Measurements from ENCODE around the gene ARHGEF28. TPM values are rescaled to one million over a fixed set of nuclear protein-coding genes. Genes with fewer than 3 reads are reported as not detected.

ARHGEF28 gene
- total and polyA plus RNA-seq, 4 experiments from 2014 or later = not detected

DNA sequence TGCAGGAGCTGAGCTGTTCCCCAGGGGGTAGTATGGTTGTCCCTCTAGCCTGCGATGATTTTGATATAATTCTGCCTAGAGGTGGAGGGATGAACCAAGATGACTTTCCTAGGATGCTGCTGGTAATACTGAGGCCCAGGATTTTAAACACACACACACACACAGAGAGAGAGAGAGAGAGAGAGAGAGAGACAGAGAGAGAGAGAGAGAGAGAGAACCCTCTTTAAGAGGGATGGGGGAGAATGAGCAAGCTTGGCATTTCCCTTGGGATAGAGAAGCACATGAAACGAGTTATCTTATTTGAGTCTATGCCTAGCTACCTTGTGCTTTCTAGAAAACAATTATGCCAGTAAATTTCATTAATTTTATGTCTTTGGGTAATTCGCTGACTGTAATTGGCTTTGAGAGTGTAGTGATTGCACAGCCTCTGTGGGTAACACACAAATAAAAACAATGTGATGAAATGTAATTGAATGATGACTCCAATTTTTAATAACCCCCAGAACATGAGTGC is 338.4 kb downstream of the ARHGEF28 start:
- H3K9me3 ChIP-seq (ENCODE audit: control insufficient read depth in 1 of 2, low read length in 2 of 2) = no peaks in the 10 kb centered on the region
- H3K4me1 ChIP-seq (ENCODE audit: insufficient read depth, low read length) = no peaks in the 10 kb centered on the region
- ChIA-PET CTCF (ENCODE audit: partially characterized antibody) (no interaction called here), POLR2A (ENCODE audit: partially characterized antibody) (no interaction called here)
- intact Hi-C loops (cut with micrococcal nuclease) = no loop called here
- Mint-ChIP-seq H3K9me3 (peaks cover 0 to 12% (median 2%) of the 10 kb centered on the region in 8 donors), H3K27me3 (peaks cover 4 to 9% of the 10 kb centered on the region in 2 donors), H3K4me1 (no peaks in the 10 kb centered on the region), H3K27ac (no peak overlapping the region), H3K36me3 (no peaks in the 10 kb centered on the region), H3K4me3 (no peak overlapping the region)
- DNase-seq = no peak
- H3K4me3 ChIP-seq (ENCODE audit: low read length in 2 of 2) = no peak overlapping the region
- H3K27ac ChIP-seq (ENCODE audit: low read depth, low read length) = no peak overlapping the region
- H3K36me3 ChIP-seq (ENCODE audit: insufficient read depth, low read length) = no peaks in the 10 kb centered on the region
- no peaks in the 10 kb centered on the region for H3K27me3 ChIP-seq (ENCODE audit: insufficient read depth, low read length)

DNA sequence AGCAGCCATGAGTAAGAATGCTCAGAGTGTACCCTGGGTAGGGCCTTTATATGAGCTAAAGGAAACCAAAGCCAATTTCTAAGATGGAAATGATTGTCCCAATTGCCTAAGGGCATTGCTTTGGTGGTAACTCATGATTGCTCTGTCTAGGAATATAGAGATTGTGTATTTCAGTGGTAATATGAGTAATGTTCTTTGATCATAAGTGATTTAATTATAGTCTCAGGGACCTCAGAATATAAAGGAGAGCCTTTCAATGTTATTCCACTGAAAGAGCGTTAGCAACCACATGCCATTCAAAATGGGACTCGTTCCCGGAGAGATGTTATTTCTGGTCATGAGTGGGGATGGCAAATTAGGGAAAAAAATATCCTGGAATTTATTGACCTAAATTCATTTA is 340.5 kb downstream of the ARHGEF28 start:
- Mint-ChIP-seq H3K9me3 (peaks cover 0 to 12% (median 2%) of the 10 kb centered on the region in 8 donors), H3K27ac (no peak overlapping the region), H3K27me3 (peaks cover 2 to 4% of the 10 kb centered on the region in 2 donors), H3K4me1 (no peaks in the 10 kb centered on the region), H3K4me3 (no peak overlapping the region), H3K36me3 (no peaks in the 10 kb centered on the region)
- no peak for DNase-seq
- H3K4me1 ChIP-seq (ENCODE audit: insufficient read depth, low read length) = no peaks in the 10 kb centered on the region
- POLR2A ChIA-PET (ENCODE audit: partially characterized antibody) = no interaction called here
- H3K9me3 ChIP-seq (ENCODE audit: control insufficient read depth in 1 of 2, low read length in 2 of 2) = no peaks in the 10 kb centered on the region
- intact Hi-C loops (cut with micrococcal nuclease) = no loop called here
- CTCF ChIA-PET (ENCODE audit: partially characterized antibody) = no interaction called here
- no peaks in the 10 kb centered on the region for H3K36me3 ChIP-seq (ENCODE audit: insufficient read depth, low read length)
- H3K27me3 ChIP-seq (ENCODE audit: insufficient read depth, low read length) = no peaks in the 10 kb centered on the region
- H3K4me3 ChIP-seq (ENCODE audit: low read length in 2 of 2) = no peak overlapping the region
- H3K27ac ChIP-seq (ENCODE audit: low read depth, low read length) = no peak overlapping the region

- Mint-ChIP-seq H3K9me3 (peaks cover 0 to 12% (median 2%) of the 10 kb centered on the region in 8 donors), H3K27me3 (peaks cover 3 to 4% of the 10 kb centered on the region in 2 donors), H3K4me1 (no peaks in the 10 kb centered on the region), H3K4me3 (no peak overlapping the region), H3K27ac (no peak overlapping the region), H3K36me3 (no peaks in the 10 kb centered on the region)
- no peaks in the 10 kb centered on the region for H3K36me3 ChIP-seq (ENCODE audit: insufficient read depth, low read length)
- CTCF ChIA-PET (ENCODE audit: partially characterized antibody) = no interaction called here
- POLR2A ChIA-PET (ENCODE audit: partially characterized antibody) = no interaction called here
- no peaks in the 10 kb centered on the region for H3K4me1 ChIP-seq (ENCODE audit: insufficient read depth, low read length)
- H3K27me3 ChIP-seq (ENCODE audit: insufficient read depth, low read length) = no peaks in the 10 kb centered on the region
- no peak overlapping the region for H3K27ac ChIP-seq (ENCODE audit: low read depth, low read length)
- intact Hi-C loops (cut with micrococcal nuclease) = no loop called here
- H3K9me3 ChIP-seq (ENCODE audit: control insufficient read depth in 1 of 2, low read length in 2 of 2) = no peaks in the 10 kb centered on the region
- DNase-seq = no peak
- H3K4me3 ChIP-seq (ENCODE audit: low read length in 2 of 2) = no peak overlapping the region
Measured at GRCh38 chr5:73967347-73967746, 341.4 kb downstream of the ARHGEF28 start.

DNA sequence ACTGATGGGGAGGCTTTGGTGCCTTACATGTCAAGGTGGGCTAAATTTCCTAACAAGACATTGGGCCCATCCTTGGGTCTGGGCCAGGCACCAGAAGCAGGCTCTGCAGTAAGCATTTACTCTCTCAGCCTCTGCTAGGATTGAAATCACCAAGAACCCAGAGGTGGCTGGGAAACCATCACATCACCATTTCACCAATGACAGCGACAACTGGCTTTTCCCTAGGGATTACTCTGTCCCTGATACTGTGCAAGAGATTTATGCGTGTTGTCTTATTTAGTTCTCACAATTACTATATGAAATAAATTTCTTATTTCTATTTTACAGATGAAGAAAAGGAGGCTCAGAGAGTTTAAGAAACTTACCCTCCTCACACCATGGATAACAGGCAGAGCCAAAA is 342.2 kb downstream of the ARHGEF28 start:
- Mint-ChIP-seq H3K4me1 (no peaks in the 10 kb centered on the region), H3K27ac (no peak overlapping the region), H3K4me3 (no peak overlapping the region), H3K36me3 (no peaks in the 10 kb centered on the region), H3K9me3 (peaks cover 0 to 16% (median 2%) of the 10 kb centered on the region in 8 donors), H3K27me3 (peaks cover 3 to 4% of the 10 kb centered on the region in 2 donors)
- intact Hi-C loops (cut with micrococcal nuclease) = no loop called here
- no peaks in the 10 kb centered on the region for H3K4me1 ChIP-seq (ENCODE audit: insufficient read depth, low read length)
- H3K9me3 ChIP-seq (ENCODE audit: control insufficient read depth in 1 of 2, low read length in 2 of 2) = no peaks in the 10 kb centered on the region
- ChIA-PET CTCF (ENCODE audit: partially characterized antibody) (no interaction called here), POLR2A (ENCODE audit: partially characterized antibody) (no interaction called here)
- H3K27me3 ChIP-seq (ENCODE audit: insufficient read depth, low read length) = no peaks in the 10 kb centered on the region
- DNase-seq = no peak
- H3K27ac ChIP-seq (ENCODE audit: low read depth, low read length) = no peak overlapping the region
- H3K36me3 ChIP-seq (ENCODE audit: insufficient read depth, low read length) = no peaks in the 10 kb centered on the region
- H3K4me3 ChIP-seq (ENCODE audit: low read length in 2 of 2) = no peak overlapping the region

DNA sequence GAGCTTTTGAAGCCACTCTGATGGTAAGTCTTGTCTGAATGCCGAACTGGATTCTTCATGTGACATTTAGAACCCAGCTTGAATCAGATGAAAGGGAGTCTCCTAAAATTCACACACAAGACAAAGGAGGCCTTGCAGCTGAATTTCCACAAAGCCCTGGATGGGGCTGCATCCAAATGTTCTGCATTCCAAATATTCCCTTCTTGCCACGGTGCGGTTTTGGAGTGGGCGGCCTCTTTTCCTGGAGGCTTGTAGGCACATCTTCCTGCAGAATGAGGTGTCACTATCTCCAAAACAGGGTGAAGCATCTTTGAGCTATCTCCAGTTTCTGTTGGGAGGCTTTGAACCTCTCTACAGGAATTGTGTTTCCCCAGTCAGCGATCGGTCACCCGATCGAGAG is 342.7 kb downstream of the ARHGEF28 start:
- ChIA-PET POLR2A (ENCODE audit: partially characterized antibody) (no interaction called here), CTCF (ENCODE audit: partially characterized antibody) (no interaction called here)
- H3K4me3 Mint-ChIP-seq = no peak overlapping the region

DNA sequence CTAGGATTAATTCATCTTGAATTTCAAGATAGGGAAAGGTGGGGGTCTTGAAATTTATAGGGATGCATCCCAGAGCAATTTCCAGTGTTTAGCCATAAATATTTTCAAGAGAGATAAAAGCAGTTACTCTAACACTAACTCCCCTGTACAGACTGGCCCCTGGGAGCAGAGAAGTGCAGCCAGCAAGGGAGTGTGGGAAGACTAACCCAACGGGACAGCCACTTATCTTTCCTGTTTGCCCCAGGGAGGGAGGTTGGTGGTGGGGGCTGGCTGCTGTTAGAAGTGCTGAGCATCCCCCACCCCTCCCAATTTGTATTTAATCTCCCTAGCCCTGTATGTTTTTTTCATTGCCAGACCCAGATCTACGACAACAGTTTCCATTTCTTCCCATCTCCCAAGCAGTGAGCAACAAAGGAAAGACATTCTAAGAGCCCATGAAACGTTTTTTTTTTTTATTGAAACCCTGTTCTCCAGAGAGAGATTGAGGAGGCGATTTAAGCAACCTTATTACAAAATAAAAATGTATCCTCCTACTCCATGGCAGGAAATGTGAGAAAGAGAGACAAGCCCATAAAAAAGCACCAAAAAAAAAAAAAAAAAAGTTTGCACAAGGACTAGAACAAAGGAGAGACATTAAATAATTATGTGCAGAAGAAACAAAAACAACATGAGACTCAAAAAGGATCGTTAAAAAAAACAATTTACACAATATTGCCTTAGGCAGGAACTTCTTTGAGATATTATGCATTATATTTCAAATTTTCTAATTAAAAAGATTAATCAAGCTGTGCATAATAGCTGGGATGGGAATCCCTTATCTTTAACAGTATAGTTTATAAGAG is 343.4 kb downstream of the ARHGEF28 start:
- DNase-seq = no peak
- H3K27me3 ChIP-seq (ENCODE audit: insufficient read depth, low read length) = no peaks in the 10 kb centered on the region
- CTCF ChIA-PET (ENCODE audit: partially characterized antibody) = no interaction called here
- H3K36me3 ChIP-seq (ENCODE audit: insufficient read depth, low read length) = no peaks in the 10 kb centered on the region
- no peaks in the 10 kb centered on the region for H3K4me1 ChIP-seq (ENCODE audit: insufficient read depth, low read length)
- H3K9me3 ChIP-seq (ENCODE audit: control insufficient read depth in 1 of 2, low read length in 2 of 2) = no peaks in the 10 kb centered on the region
- H3K4me3 Mint-ChIP-seq = no peak overlapping the region
- POLR2A ChIA-PET (ENCODE audit: partially characterized antibody) = no interaction called here
- H3K4me1 Mint-ChIP-seq = no peaks in the 10 kb centered on the region
- peaks cover 6 to 7% of the 10 kb centered on the region in 2 donors for H3K27me3 Mint-ChIP-seq
- H3K4me3 ChIP-seq (ENCODE audit: low read length in 2 of 2) = no peak overlapping the region
- H3K36me3 Mint-ChIP-seq = no peaks in the 10 kb centered on the region
- peaks cover 0 to 16% (median 3%) of the 10 kb centered on the region in 8 donors for H3K9me3 Mint-ChIP-seq
- H3K27ac ChIP-seq (ENCODE audit: low read depth, low read length) = no peak overlapping the region
- intact Hi-C loops (cut with micrococcal nuclease) = no loop called here
- no peak overlapping the region for H3K27ac Mint-ChIP-seq

More for the DNA sequence above, 342.7 kb downstream of the ARHGEF28 start:
- Histone ChIP-seq H3K27me3 (ENCODE audit: insufficient read depth, low read length) (no peaks in the 10 kb centered on the region), H3K4me1 (ENCODE audit: insufficient read depth, low read length) (no peaks in the 10 kb centered on the region), H3K27ac (ENCODE audit: low read depth, low read length) (no peak overlapping the region), H3K4me3 (ENCODE audit: low read length in 2 of 2) (no peak overlapping the region), H3K36me3 (ENCODE audit: insufficient read depth, low read length) (no peaks in the 10 kb centered on the region), H3K9me3 (ENCODE audit: control insufficient read depth in 1 of 2, low read length in 2 of 2) (no peaks in the 10 kb centered on the region)
- DNase-seq = no peak
- intact Hi-C loops (cut with micrococcal nuclease) = no loop called here
- Mint-ChIP-seq H3K36me3 (no peaks in the 10 kb centered on the region), H3K27ac (no peak overlapping the region), H3K9me3 (peaks cover 0 to 16% (median 2%) of the 10 kb centered on the region in 8 donors), H3K27me3 (peaks cover 3 to 4% of the 10 kb centered on the region in 2 donors), H3K4me1 (no peaks in the 10 kb centered on the region)

GRCh38 chr5:73971326-73971725 is 345.3 kb downstream of the ARHGEF28 start:
- Histone ChIP-seq H3K27ac (ENCODE audit: low read depth, low read length) (no peak overlapping the region), H3K9me3 (ENCODE audit: control insufficient read depth in 1 of 2, low read length in 2 of 2) (no peaks in the 10 kb centered on the region), H3K36me3 (ENCODE audit: insufficient read depth, low read length) (no peaks in the 10 kb centered on the region), H3K4me3 (ENCODE audit: low read length in 2 of 2) (no peak overlapping the region), H3K27me3 (ENCODE audit: insufficient read depth, low read length) (no peaks in the 10 kb centered on the region), H3K4me1 (ENCODE audit: insufficient read depth, low read length) (no peaks in the 10 kb centered on the region)
- ChIA-PET CTCF (ENCODE audit: partially characterized antibody) (no interaction called here), POLR2A (ENCODE audit: partially characterized antibody) (no interaction called here)
- Mint-ChIP-seq H3K9me3 (peaks cover 0 to 16% (median 3%) of the 10 kb centered on the region in 8 donors), H3K27me3 (peaks cover 6 to 7% of the 10 kb centered on the region in 2 donors), H3K27ac (no peak overlapping the region), H3K4me3 (no peak overlapping the region), H3K4me1 (no peaks in the 10 kb centered on the region), H3K36me3 (no peaks in the 10 kb centered on the region)
- DNase-seq = no peak
- intact Hi-C loops (cut with micrococcal nuclease) = no loop called here

Data from CD4-positive, alpha-beta memory T cell (primary cell).